ENCODE data around the gene ZDHHC16.

Gene ZDHHC16

GRCh38 chr10:97445722-97446639 is at the start of gene ZDHHC16, which contains the start of gene EXOSC1:
ZDHHC16 (plus strand) TSS chr10:97446175; CDS start chr10:97451676, 5,501 bp downstream.
EXOSC1 (minus strand) TSS chr10:97446006; CDS start chr10:97445985, 21 bp downstream.
- CTCF ChIA-PET = interaction anchor here (0.6 to 1.0 kb wide), 4 partner anchors 33 to 249 kb away, joined by 3 to 7 read pairs (median 3); partner anchors contain the start of gene ANKRD2
- POLR2A ChIA-PET = interaction anchor here (1.7 to 2.0 kb wide), 2 partner anchors 9 to 12 kb away, joined by 5 to 11 read pairs; no protein-coding TSS in a partner anchor
- H3K4me3 ChIP-seq (ENCODE audit: low read depth, low read length) = peak within 1 kb of the TSS; percentile 88
- H3K4me1 ChIP-seq (ENCODE audit: control insufficient read depth, insufficient read depth, low read length) = peaks cover 6% of the 10 kb centered on the region; the same call in 1 of the 2 replicates
- peaks cover 23 to 25% of the 10 kb centered on the region in 2 experiments for H3K36me3 ChIP-seq (ENCODE audit: control insufficient read depth in 2 of 2, insufficient read depth in 1 of 2, low read length in 2 of 2)
- peak within 1 kb of the TSS; percentile 70 for H3K27ac ChIP-seq (ENCODE audit: extremely low read depth, low read depth, low read length)
- no peaks in the 10 kb centered on the region for H3K9me3 ChIP-seq (ENCODE audit: control insufficient read depth, insufficient read depth, low read depth, low read length)
- TF ChIP-seq SETDB1 (IDR thresholded peaks at IDR 0.05; ENCODE audit: insufficient read length, low read length) (no peak), ZNF660 (tag by site-specific recombination; IDR thresholded peaks at IDR 0.05) (peak; percentile 74), ZNF133 (tag by site-specific recombination; IDR thresholded peaks at IDR 0.05) (no peak), ZNF398 (tag by site-specific recombination; IDR thresholded peaks at IDR 0.05) (no peak), ZBTB49 (tag by site-specific recombination; IDR thresholded peaks at IDR 0.05; ENCODE audit: low read depth) (no peak), PATZ1 (tag by site-specific recombination; IDR thresholded peaks at IDR 0.05) (peak; percentile 86), GFI1B (tag by site-specific recombination; IDR thresholded peaks at IDR 0.05) (peak; percentile 38; the same call in 1 of the 2 replicates), ZSCAN30 (tag by site-specific recombination; IDR thresholded peaks at IDR 0.05) (peak; percentile 73), ZNF449 (tag by site-specific recombination; IDR thresholded peaks at IDR 0.05) (peak; percentile 64; the same call in 1 of the 2 replicates), ZSCAN16 (tag by site-specific recombination; IDR thresholded peaks at IDR 0.05) (no peak), ZBTB20 (tag by site-specific recombination; IDR thresholded peaks at IDR 0.05) (peak; percentile 96), ZXDB (tag by site-specific recombination; IDR thresholded peaks at IDR 0.05) (peak; percentile 62; the same call in 1 of the 2 replicates), ZNF24 (tag by site-specific recombination; IDR thresholded peaks at IDR 0.05) (0 out of 2 replicates have a peak, but pooled peaks have one; percentile 18), ZNF518A (tag by site-specific recombination; conservative IDR thresholded peaks at IDR 0.05; ENCODE audit: low read depth) (0 out of 2 replicates have a peak, but pooled peaks have one; percentile 28), EGR2 (tag by site-specific recombination; IDR thresholded peaks at IDR 0.05; ENCODE audit: low read depth) (peak; percentile 79), ZNF311 (tag by site-specific recombination; IDR thresholded peaks at IDR 0.05; ENCODE audit: borderline replicate concordance) (no peak), ZFP37 (tag by site-specific recombination; IDR thresholded peaks at IDR 0.05) (0 out of 2 replicates have a peak, but pooled peaks have one; percentile 17), ZNF394 (tag by site-specific recombination; IDR thresholded peaks at IDR 0.05; ENCODE audit: borderline replicate concordance) (no peak), SP7 (tag by site-specific recombination; IDR thresholded peaks at IDR 0.05) (peak; percentile 76), KLF7 (tag by site-specific recombination; IDR thresholded peaks at IDR 0.05; ENCODE audit: borderline replicate concordance) (peak; percentile 61; the same call in 1 of the 2 replicates), ZNF843 (tag by site-specific recombination; IDR thresholded peaks at IDR 0.05) (0 out of 2 replicates have a peak, but pooled peaks have one; percentile 41), ZNF600 (tag by site-specific recombination; IDR thresholded peaks at IDR 0.05) (peak; percentile 93), SCRT1 (tag by site-specific recombination; IDR thresholded peaks at IDR 0.05; ENCODE audit: borderline replicate concordance) (peak; percentile 69)
